GM18868 (cell line): ENCODE data around the gene HOXD9.

Experiments used
- ATAC-seq: cut with Tn5 transposase; IDR thresholded peaks from one replicate; pipeline ENCODE4 v1.9.1; 2021; ENCODE audit warnings: mild to moderate bottlenecking, moderate library complexity; ENCODE audit not compliant: unreplicated experiment

Gene HOXD9

GRCh38 chr2:176122683-176123410, at the start of gene HOXD9:
Gene HOXD9, plus strand, starts transcription at chr2:176122719. Its CDS starts 50 bp downstream, at chr2:176122769.
- no peak for ATAC-seq

GRCh38 chr2:176072951-176073904, 49.3 kb upstream of the HOXD9 start:
- ATAC-seq, result no peak

- no peak for ATAC-seq
Measured at GRCh38 chr2:176074919-176075425, 47.5 kb upstream of the HOXD9 start.

GRCh38 chr2:176075481-176075880, 47.0 kb upstream of the HOXD9 start:
- ATAC-seq, result no peak

GRCh38 chr2:176076063-176076462, 46.5 kb upstream of the HOXD9 start:
- no peak for ATAC-seq

- no peak for ATAC-seq
Measured at GRCh38 chr2:176076796-176077195, 45.7 kb upstream of the HOXD9 start.

GRCh38 chr2:176078541-176079284, 43.8 kb upstream of the HOXD9 start:
- no peak for ATAC-seq

GRCh38 chr2:176079285-176079830, 43.2 kb upstream of the HOXD9 start:
- no peak for ATAC-seq

GRCh38 chr2:176079831-176080539, 42.5 kb upstream of the HOXD9 start:
- ATAC-seq, result no peak

- no peak for ATAC-seq
Measured at GRCh38 chr2:176080540-176081375, 41.8 kb upstream of the HOXD9 start.

GRCh38 chr2:176081376-176081836, 41.1 kb upstream of the HOXD9 start:
- no peak for ATAC-seq

- no peak for ATAC-seq
Measured at GRCh38 chr2:176081837-176082524, 40.5 kb upstream of the HOXD9 start.

- no peak for ATAC-seq
Measured at GRCh38 chr2:176082525-176082823, 40.0 kb upstream of the HOXD9 start.

GRCh38 chr2:176082824-176083751, 39.4 kb upstream of the HOXD9 start:
- ATAC-seq, result no peak

GRCh38 chr2:176083796-176084261, 38.7 kb upstream of the HOXD9 start, which contains the start of gene EVX2:
Gene EVX2, minus strand, starts transcription at chr2:176083962. Its CDS starts 186 bp downstream, at chr2:176083776.
- no peak for ATAC-seq

- no peak for ATAC-seq
Measured at GRCh38 chr2:176084611-176085119, 37.9 kb upstream of the HOXD9 start.

GRCh38 chr2:176085120-176085788, 37.3 kb upstream of the HOXD9 start:
- no peak for ATAC-seq
